22Rv1 (cell line): ENCODE data around the gene UBE2C.

Source experiments
- ZFX ChIP-seq: fragments of 450-650 bp; IDR thresholded peaks from 2 replicates; pipeline ENCODE4 v1.6.1; 2017; ENCODE audit warnings: antibody characterized with exemption, borderline replicate concordance
- TF ChIP-seq, protein P1 (sequence below): fragments of 450-650 bp; IDR thresholded peaks from 2 replicates; pipeline ENCODE4 v1.5.1; 2017; ENCODE audit warnings: mild to moderate bottlenecking

DNA sequence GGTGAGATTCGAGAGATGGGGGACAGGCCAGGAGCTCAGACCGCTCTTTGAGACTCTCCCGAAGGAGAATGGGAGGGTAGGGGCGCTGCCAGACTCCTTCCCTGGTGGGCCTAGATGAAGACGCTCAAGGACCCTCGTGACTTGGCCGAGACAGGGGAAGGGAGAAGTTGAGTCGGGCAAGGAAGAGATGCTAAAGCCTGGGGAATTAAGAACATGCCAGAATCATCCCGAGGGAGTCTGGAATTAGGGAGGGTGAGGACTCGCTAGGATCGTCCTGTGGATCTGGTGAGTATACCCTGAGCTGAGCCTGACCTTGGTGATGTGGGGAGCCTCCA, 529 bp downstream of the UBE2C start:
- TF ChIP-seq ZFX: no peak
- TF ChIP-seq, protein P1, sequence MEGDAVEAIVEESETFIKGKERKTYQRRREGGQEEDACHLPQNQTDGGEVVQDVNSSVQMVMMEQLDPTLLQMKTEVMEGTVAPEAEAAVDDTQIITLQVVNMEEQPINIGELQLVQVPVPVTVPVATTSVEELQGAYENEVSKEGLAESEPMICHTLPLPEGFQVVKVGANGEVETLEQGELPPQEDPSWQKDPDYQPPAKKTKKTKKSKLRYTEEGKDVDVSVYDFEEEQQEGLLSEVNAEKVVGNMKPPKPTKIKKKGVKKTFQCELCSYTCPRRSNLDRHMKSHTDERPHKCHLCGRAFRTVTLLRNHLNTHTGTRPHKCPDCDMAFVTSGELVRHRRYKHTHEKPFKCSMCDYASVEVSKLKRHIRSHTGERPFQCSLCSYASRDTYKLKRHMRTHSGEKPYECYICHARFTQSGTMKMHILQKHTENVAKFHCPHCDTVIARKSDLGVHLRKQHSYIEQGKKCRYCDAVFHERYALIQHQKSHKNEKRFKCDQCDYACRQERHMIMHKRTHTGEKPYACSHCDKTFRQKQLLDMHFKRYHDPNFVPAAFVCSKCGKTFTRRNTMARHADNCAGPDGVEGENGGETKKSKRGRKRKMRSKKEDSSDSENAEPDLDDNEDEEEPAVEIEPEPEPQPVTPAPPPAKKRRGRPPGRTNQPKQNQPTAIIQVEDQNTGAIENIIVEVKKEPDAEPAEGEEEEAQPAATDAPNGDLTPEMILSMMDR: no peak
